PC-3 (cell line): ENCODE results near the gene FLNA. TPM values are rescaled to one million over a fixed set of nuclear protein-coding genes. Genes with fewer than 3 reads are reported as not detected.

Source experiments
- ATAC-seq: fragments of 200-7000 bp; cut with Tn5 transposase; 2 replicates; pipeline ENCODE4 v1.9.1; 2020; ENCODE audit warnings: mild to moderate bottlenecking, moderate library complexity
- BruUV-seq: library from RNA; stranded (reverse); fragments of 400-500 nt; replicated peaks from 2 replicates; lab custom pipeline; 2021; lab: Mats Ljungman, UMichigan
- CTCF ChIA-PET: fragments of 300-600 bp; sonication (Branson Sonifier 250); formaldehyde crosslinking; loops from one replicate; lab custom pipeline; 2022; ENCODE audit warnings: antibody characterized with exemption; lab: Charles Lee
- POLR2A ChIA-PET: fragments of 300-600 bp; sonication (Branson Sonifier 250); formaldehyde crosslinking; loops from one replicate; lab custom pipeline; 2022; ENCODE audit warnings: antibody characterized with exemption; ENCODE audit not compliant: unreplicated experiment; lab: Charles Lee
- DNase-seq: peaks from one replicate; pipeline ENCODE4 v3.0.0-alpha.2; 2015
- H2AFZ ChIP-seq: fragments of 300-600 bp; sonication (generic); 2 replicates; pipeline ENCODE4 v1.6.0; 2016; ENCODE audit warnings: antibody characterized with exemption, low read length
- H3F3A ChIP-seq: fragments of 300-600 bp; sonication (generic); one replicate; pipeline ENCODE4 v1.6.0; 2017; ENCODE audit warnings: antibody characterized with exemption, low read length, control low read depth, mild to moderate bottlenecking; ENCODE audit not compliant: unreplicated experiment
- H3K27ac ChIP-seq: fragments of 300-600 bp; sonication (generic); 2 replicates; pipeline ENCODE4 v1.5.1; 2016; ENCODE audit warnings: mild to moderate bottlenecking, low read length
- H3K27me3 ChIP-seq: fragments of 300-600 bp; sonication (generic); 2 replicates; pipeline ENCODE4 v1.6.1; 2016; ENCODE audit warnings: low read length, mixed read lengths
- H3K36me3 ChIP-seq: fragments of 300-600 bp; sonication (generic); 2 replicates; pipeline ENCODE4 v1.6.1; 2016; ENCODE audit warnings: low read depth, mixed run types, low read length, mixed read lengths
- H3K4me1 ChIP-seq: fragments of 300-600 bp; sonication (generic); 2 replicates; pipeline ENCODE4 v1.5.1; 2016; ENCODE audit warnings: low read length; ENCODE audit not compliant: insufficient read depth
- H3K4me2 ChIP-seq: fragments of 300-600 bp; sonication (generic); 2 replicates; pipeline ENCODE4 v1.6.0; 2016; ENCODE audit warnings: low read length
- H3K4me3 ChIP-seq: fragments of 300-600 bp; sonication (generic); 2 replicates; pipeline ENCODE4 v1.5.1; 2016; ENCODE audit warnings: mild to moderate bottlenecking, low read length, mixed read lengths
- H3K79me2 ChIP-seq: fragments of 300-600 bp; sonication (generic); 2 replicates; pipeline ENCODE4 v1.6.1; 2017; ENCODE audit warnings: low read length, mixed read lengths
- H3K9ac ChIP-seq: fragments of 300-600 bp; sonication (generic); 2 replicates; pipeline ENCODE4 v1.6.0; 2016; ENCODE audit warnings: mild to moderate bottlenecking, low read length
- H3K9me2 ChIP-seq: fragments of 300-600 bp; sonication (generic); replicated peaks from 2 replicates; pipeline ENCODE4 v1.6.1; 2016; ENCODE audit warnings: mixed run types, low read length, mixed read lengths
- H3K9me3 ChIP-seq: fragments of 300-600 bp; sonication (generic); 2 replicates; pipeline ENCODE4 v1.6.1; 2016; ENCODE audit warnings: low read length, mixed read lengths
- H4K20me1 ChIP-seq: fragments of 300-600 bp; sonication (generic); 2 replicates; pipeline ENCODE4 v1.6.1; 2016; ENCODE audit warnings: low read length, mixed read lengths
- EZH2 ChIP-seq: fragments of 300-600 bp; sonication (generic); IDR thresholded peaks from one replicate; pipeline ENCODE4 v1.6.1; 2017; ENCODE audit warnings: antibody characterized with exemption, mild to moderate bottlenecking, low read length; ENCODE audit not compliant: unreplicated experiment
- EZH2phosphoT487 ChIP-seq: fragments of 300-600 bp; sonication (generic); IDR thresholded peaks from 2 replicates; pipeline ENCODE4 v1.6.1; 2018; ENCODE audit warnings: mild to moderate bottlenecking, antibody characterized with exemption, low read length, borderline replicate concordance
- intact Hi-C: fragments of 100-400 bp; cut with micrococcal nuclease; formaldehyde crosslinking; loops from 2 replicates; pipeline ENCODE4 v1.9.0; 2023
- total RNA-seq: library from RNA; depleted of rRNA; stranded (reverse); fragments of >200 nt; gene quantifications from 2 replicates; pipeline ENCODE4 v1.2.3, GENCODE V29; 2014
- TF ChIP-seq, protein P1 (sequence below): fragments of 300-600 bp; sonication (generic); conservative IDR thresholded peaks from 2 replicates; pipeline ENCODE4 v1.5.1; 2017; ENCODE audit warnings: antibody characterized with exemption, low read depth, mild to moderate bottlenecking, low read length

Gene FLNA
- total RNA-seq, 1 experiment from 2014 or later: 2,058 TPM

DNA sequence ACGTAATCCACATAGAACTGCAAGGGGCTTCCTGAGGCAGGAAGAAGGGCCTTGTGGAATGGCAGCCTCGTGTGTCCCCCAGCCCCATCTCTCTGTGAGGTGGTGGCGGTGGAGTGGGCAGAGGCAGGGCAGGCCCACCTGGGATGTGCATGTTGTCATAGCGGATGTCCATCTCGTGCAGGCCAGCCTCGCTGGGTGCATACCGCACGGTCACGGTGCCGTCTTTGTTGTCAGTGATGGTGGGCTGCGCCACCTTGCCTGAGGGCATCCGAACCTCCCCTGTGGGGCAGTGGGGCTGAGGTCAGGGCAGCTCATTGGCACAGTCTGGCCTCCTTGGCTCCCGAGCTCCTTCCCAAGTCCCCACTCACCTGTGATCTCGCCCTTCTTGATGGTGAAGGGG lies 20.4 kb downstream of the FLNA start:
- Histone ChIP-seq H3K9ac (no peak overlapping the region), H3K4me1 (no peaks in the 10 kb centered on the region), H3K9me2 (no peaks in the 10 kb centered on the region), H3K27ac (no peak overlapping the region), H3K79me2 (0 out of 2 replicates have a peak, but pooled peaks cover 4% of the 10 kb centered on the region), H3K36me3 (peaks cover 75% of the 10 kb centered on the region), H3K4me2 (no peak overlapping the region), H2AFZ (no peak overlapping the region), H4K20me1 (peaks cover 16% of the 10 kb centered on the region), H3K27me3 (no peaks in the 10 kb centered on the region), H3K9me3 (no peaks in the 10 kb centered on the region), H3F3A (peaks cover 10% of the 10 kb centered on the region), H3K4me3 (no peak overlapping the region)
- intact Hi-C loops: no loop called here
- TF ChIP-seq, protein P1, sequence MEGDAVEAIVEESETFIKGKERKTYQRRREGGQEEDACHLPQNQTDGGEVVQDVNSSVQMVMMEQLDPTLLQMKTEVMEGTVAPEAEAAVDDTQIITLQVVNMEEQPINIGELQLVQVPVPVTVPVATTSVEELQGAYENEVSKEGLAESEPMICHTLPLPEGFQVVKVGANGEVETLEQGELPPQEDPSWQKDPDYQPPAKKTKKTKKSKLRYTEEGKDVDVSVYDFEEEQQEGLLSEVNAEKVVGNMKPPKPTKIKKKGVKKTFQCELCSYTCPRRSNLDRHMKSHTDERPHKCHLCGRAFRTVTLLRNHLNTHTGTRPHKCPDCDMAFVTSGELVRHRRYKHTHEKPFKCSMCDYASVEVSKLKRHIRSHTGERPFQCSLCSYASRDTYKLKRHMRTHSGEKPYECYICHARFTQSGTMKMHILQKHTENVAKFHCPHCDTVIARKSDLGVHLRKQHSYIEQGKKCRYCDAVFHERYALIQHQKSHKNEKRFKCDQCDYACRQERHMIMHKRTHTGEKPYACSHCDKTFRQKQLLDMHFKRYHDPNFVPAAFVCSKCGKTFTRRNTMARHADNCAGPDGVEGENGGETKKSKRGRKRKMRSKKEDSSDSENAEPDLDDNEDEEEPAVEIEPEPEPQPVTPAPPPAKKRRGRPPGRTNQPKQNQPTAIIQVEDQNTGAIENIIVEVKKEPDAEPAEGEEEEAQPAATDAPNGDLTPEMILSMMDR: no peak
- TF ChIP-seq EZH2: no peak
- no peak for TF ChIP-seq EZH2phosphoT487
- POLR2A ChIA-PET: no interaction called here
- no peak for ATAC-seq
- CTCF ChIA-PET: no interaction called here
- BruUV-seq: no TSS peak
- DNase-seq: no peak

DNA sequence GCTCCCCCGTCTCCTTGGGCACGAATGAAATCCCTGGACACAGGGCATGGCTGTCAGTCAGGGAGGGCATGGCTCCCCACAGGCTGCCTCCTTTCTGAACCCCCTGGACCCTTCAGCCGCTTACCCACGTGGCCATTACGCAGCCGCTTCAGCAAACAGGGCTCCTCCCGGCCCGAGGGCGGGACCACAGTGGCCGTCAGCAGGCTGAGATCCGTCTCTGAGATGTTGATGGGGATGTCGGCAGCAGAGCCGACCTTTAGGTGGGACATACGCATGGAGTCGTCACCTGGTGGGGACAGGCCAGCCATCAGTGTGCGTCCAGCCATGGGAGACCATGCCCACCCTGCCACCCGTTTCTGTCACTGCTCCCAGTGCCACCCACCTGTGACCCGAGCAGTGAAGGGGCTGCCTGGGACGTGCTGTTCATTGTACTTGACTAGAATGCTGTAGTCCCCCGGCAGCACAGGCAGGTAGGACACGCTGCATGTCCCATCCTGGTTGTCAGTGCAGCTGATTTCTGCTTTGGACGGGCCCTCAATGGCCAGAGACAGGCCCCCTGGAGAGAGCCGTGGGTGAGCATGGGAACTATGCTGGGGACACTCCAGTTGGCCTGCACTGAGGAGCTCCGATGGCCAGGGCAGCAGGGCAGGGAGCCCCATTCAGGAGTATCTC lies 21.1 kb downstream of the FLNA start:
- Histone ChIP-seq H3K4me3 (no peak overlapping the region), H3K27me3 (no peaks in the 10 kb centered on the region), H3K79me2 (no peaks in the 10 kb centered on the region), H3K9ac (no peak overlapping the region), H3K27ac (no peak overlapping the region), H3F3A (peaks cover 11% of the 10 kb centered on the region), H3K36me3 (peaks cover 74% of the 10 kb centered on the region), H2AFZ (no peak overlapping the region), H3K9me2 (no peaks in the 10 kb centered on the region), H4K20me1 (peaks cover 11% of the 10 kb centered on the region), H3K4me1 (no peaks in the 10 kb centered on the region), H3K9me3 (no peaks in the 10 kb centered on the region), H3K4me2 (no peak overlapping the region)
- BruUV-seq: no TSS peak
- DNase-seq: no peak
- no peak for TF ChIP-seq EZH2phosphoT487
- no peak for TF ChIP-seq EZH2
- TF ChIP-seq, protein P1: no peak
- POLR2A ChIA-PET: no interaction called here
- no peak for ATAC-seq
- CTCF ChIA-PET: no interaction called here
- intact Hi-C loops: no loop called here

DNA sequence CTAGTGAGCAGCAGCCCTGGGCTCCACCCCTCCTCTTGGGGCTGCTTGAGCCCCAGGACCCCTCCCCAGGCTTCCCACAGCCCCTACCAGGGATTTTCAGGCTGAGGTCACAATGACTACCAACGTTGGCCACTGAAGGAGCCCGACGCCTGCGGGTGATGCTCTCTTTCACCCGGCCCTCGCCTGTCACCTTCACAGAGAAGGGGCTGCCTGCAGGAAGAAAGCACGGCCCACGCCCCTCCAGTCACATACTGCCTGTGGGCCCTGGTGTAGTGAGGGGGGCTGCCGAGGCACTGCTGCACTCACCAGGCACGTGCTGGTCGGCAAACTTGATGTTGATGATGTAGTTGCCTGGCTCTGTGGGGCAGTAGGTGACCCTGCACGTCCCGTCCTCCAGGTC lies 22.0 kb downstream of the FLNA start:
- H3K4me2 ChIP-seq: no peak overlapping the region
- H4K20me1 ChIP-seq: peaks cover 11% of the 10 kb centered on the region
- H3K79me2 ChIP-seq: no peaks in the 10 kb centered on the region
- no peaks in the 10 kb centered on the region for H3K27me3 ChIP-seq
- H3K4me3 ChIP-seq: no peak overlapping the region
- H3F3A ChIP-seq: peaks cover 11% of the 10 kb centered on the region
- no peaks in the 10 kb centered on the region for H3K4me1 ChIP-seq
- H2AFZ ChIP-seq: no peak overlapping the region
- DNase-seq (no peak), ATAC-seq (no peak)
- CTCF ChIA-PET: no interaction called here
- TF ChIP-seq, protein P1: no peak
- TF ChIP-seq EZH2: no peak
- TF ChIP-seq EZH2phosphoT487: no peak
- intact Hi-C loops: no loop called here
- BruUV-seq: TSS peak; percentile 38
- POLR2A ChIA-PET: no interaction called here
- H3K9ac ChIP-seq: no peak overlapping the region
- peaks cover 68% of the 10 kb centered on the region for H3K36me3 ChIP-seq
- H3K27ac ChIP-seq: no peak overlapping the region
- no peaks in the 10 kb centered on the region for H3K9me3 ChIP-seq
- H3K9me2 ChIP-seq: no peaks in the 10 kb centered on the region
